ENCODE results near the gene GLT8D2. TPM values are rescaled to one million over a fixed set of nuclear protein-coding genes. Genes with fewer than 3 reads are reported as not detected.

The GLT8D2 gene
- total and polyA plus RNA-seq, 2 experiments from 2014 or later: 24.8 to 29.2 TPM

- Histone ChIP-seq H3K9me2 (replicated peaks; ENCODE audit: insufficient read depth) (no peaks in the 10 kb centered on the region), H3K27me3 (no peaks in the 10 kb centered on the region), H3K4me1 (ENCODE audit: insufficient read depth) (no peaks in the 10 kb centered on the region), H2AFZ (no peak overlapping the region), H3K4me2 (no peak overlapping the region), H4K20me1 (ENCODE audit: insufficient read depth, poor library complexity, severe bottlenecking) (no peaks in the 10 kb centered on the region), H3K36me3 (replicated peaks; ENCODE audit: insufficient read depth, low read depth) (no peaks in the 10 kb centered on the region), H3K9me3 (ENCODE audit: low read depth) (no peaks in the 10 kb centered on the region), H3K27ac (no peak overlapping the region), H3K4me3 (no peak overlapping the region), H3K79me2 (no peaks in the 10 kb centered on the region)
- DNase-seq (ENCODE audit: low spot score): no peak
- no peak for TF ChIP-seq EZH2 (IDR thresholded peaks at IDR 0.05; ENCODE audit: borderline replicate concordance)
- TF ChIP-seq EZH2phosphoT487 (IDR thresholded peaks at IDR 0.05; ENCODE audit: low read depth, severe bottlenecking, unreplicated experiment): no peak
- TF ChIP-seq, protein P1, sequence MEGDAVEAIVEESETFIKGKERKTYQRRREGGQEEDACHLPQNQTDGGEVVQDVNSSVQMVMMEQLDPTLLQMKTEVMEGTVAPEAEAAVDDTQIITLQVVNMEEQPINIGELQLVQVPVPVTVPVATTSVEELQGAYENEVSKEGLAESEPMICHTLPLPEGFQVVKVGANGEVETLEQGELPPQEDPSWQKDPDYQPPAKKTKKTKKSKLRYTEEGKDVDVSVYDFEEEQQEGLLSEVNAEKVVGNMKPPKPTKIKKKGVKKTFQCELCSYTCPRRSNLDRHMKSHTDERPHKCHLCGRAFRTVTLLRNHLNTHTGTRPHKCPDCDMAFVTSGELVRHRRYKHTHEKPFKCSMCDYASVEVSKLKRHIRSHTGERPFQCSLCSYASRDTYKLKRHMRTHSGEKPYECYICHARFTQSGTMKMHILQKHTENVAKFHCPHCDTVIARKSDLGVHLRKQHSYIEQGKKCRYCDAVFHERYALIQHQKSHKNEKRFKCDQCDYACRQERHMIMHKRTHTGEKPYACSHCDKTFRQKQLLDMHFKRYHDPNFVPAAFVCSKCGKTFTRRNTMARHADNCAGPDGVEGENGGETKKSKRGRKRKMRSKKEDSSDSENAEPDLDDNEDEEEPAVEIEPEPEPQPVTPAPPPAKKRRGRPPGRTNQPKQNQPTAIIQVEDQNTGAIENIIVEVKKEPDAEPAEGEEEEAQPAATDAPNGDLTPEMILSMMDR (IDR thresholded peaks at IDR 0.05; ENCODE audit: poor library complexity): no peak
- WGBS (ENCODE audit: low lambda C conversion rate, missing lambda C conversion rate): 95% methylated on average over 3 of the region's 3 CpGs
These were observed 44.3 kb upstream of the GLT8D2 start for GRCh38 chr12:104094284-104094683.

DNA sequence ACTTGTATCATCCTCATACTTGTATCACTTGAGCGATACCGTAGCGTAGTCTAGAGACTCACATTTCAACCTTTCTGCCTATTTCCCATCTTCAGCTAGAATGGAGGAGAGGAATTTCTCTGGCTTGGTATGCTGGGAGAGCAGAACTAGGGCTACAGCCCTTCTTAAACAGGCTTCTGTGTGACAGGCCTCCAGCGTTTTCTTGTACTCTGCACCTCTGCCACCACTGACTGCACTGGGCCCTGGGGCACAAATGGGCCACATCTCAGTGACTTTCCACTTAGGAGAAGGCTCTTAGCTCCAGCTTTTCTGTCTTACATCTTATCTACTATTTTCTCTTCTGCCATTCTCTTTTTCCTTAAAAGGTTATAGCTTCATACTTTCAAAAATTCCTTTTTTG lies 41.1 kb upstream of the GLT8D2 start:
- H3K4me1 ChIP-seq (ENCODE audit: insufficient read depth): no peaks in the 10 kb centered on the region

DNA sequence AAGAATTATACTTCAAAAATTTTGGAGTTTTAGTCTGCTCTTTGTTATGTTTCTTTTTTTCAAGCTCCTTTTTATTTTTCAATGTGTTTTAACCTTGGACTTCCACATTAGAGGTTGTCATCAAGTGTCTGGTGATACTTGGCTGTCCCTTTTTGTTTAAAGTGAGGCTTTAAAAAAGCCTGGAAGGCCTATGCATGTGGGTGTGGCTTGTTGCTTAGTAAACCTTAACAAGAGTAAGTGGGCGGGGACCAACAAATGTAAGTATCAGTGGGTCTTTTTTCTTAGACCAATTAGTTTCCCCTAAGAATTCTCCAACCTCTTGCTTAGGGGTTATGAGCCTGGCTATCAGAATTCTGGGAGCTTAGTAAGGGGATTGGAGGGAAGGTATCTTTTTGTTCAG lies 40.7 kb upstream of the GLT8D2 start:
- no peaks in the 10 kb centered on the region for H3K9me2 ChIP-seq (replicated peaks; ENCODE audit: insufficient read depth)
- H3K4me3 ChIP-seq: no peak overlapping the region
- no peaks in the 10 kb centered on the region for H3K4me1 ChIP-seq (ENCODE audit: insufficient read depth)
- 96% methylated on average over 1 of the region's 1 CpG for whole genome bisulfite sequencing (ENCODE audit: low lambda C conversion rate, missing lambda C conversion rate)
- TF ChIP-seq, protein P1 (IDR thresholded peaks at IDR 0.05; ENCODE audit: poor library complexity): no peak
- no peak for TF ChIP-seq EZH2 (IDR thresholded peaks at IDR 0.05; ENCODE audit: borderline replicate concordance)
- TF ChIP-seq EZH2phosphoT487 (IDR thresholded peaks at IDR 0.05; ENCODE audit: low read depth, severe bottlenecking, unreplicated experiment): no peak
- no peaks in the 10 kb centered on the region for H3K79me2 ChIP-seq
- no peaks in the 10 kb centered on the region for H4K20me1 ChIP-seq (ENCODE audit: insufficient read depth, poor library complexity, severe bottlenecking)
- H3K9me3 ChIP-seq (ENCODE audit: low read depth): no peaks in the 10 kb centered on the region
- H3K4me2 ChIP-seq: no peak overlapping the region
- DNase-seq (ENCODE audit: low spot score): no peak
- no peak overlapping the region for H2AFZ ChIP-seq
- H3K27me3 ChIP-seq: no peaks in the 10 kb centered on the region
- H3K27ac ChIP-seq: no peak overlapping the region
- H3K36me3 ChIP-seq (replicated peaks; ENCODE audit: insufficient read depth, low read depth): no peaks in the 10 kb centered on the region

More for the DNA sequence above, 41.1 kb upstream of the GLT8D2 start:
- Histone ChIP-seq H3K27me3 (no peaks in the 10 kb centered on the region), H3K9me3 (ENCODE audit: low read depth) (no peaks in the 10 kb centered on the region), H3K36me3 (replicated peaks; ENCODE audit: insufficient read depth, low read depth) (no peaks in the 10 kb centered on the region), H2AFZ (no peak overlapping the region), H3K79me2 (no peaks in the 10 kb centered on the region), H3K9me2 (replicated peaks; ENCODE audit: insufficient read depth) (no peaks in the 10 kb centered on the region), H3K27ac (no peak overlapping the region), H4K20me1 (ENCODE audit: insufficient read depth, poor library complexity, severe bottlenecking) (no peaks in the 10 kb centered on the region), H3K4me2 (no peak overlapping the region), H3K4me3 (no peak overlapping the region)
- DNase-seq (ENCODE audit: low spot score): no peak
- WGBS (ENCODE audit: low lambda C conversion rate, missing lambda C conversion rate): 86% methylated on average over 4 of the region's 4 CpGs
- TF ChIP-seq EZH2phosphoT487 (IDR thresholded peaks at IDR 0.05; ENCODE audit: low read depth, severe bottlenecking, unreplicated experiment): no peak
- no peak for TF ChIP-seq EZH2 (IDR thresholded peaks at IDR 0.05; ENCODE audit: borderline replicate concordance)
- TF ChIP-seq, protein P1 (IDR thresholded peaks at IDR 0.05; ENCODE audit: poor library complexity): no peak
